ENCODE data around the gene FANCI. TPM values are rescaled to one million over a fixed set of nuclear protein-coding genes. Genes with fewer than 3 reads are reported as not detected.

FANCI gene
- total and polyA plus RNA-seq, 4 donors, result 3.2 to 11.9 (median 6.3) TPM

- Histone ChIP-seq H3K27me3 (ENCODE audit: control insufficient read depth in 3 of 3, insufficient read depth in 3 of 3, low read length in 2 of 3) (no peaks in the 10 kb centered on the region), H3K27ac (ENCODE audit: low read depth in 1 of 2, low read length in 1 of 2) (no peak overlapping the region), H3K36me3 (ENCODE audit: control insufficient read depth in 4 of 4, insufficient read depth in 4 of 4, low read length in 4 of 4) (peaks cover 4 to 32% (median 14%) of the 10 kb centered on the region in 4 donors), H3K9me3 (ENCODE audit: control insufficient read depth in 4 of 4, insufficient read depth in 3 of 4, low read length in 3 of 4) (no peaks in the 10 kb centered on the region), H3K4me3 (no peak overlapping the region), H3K9ac (ENCODE audit: insufficient read depth in 1 of 2, low read length in 2 of 2) (no peak overlapping the region), H3K4me1 (ENCODE audit: control insufficient read depth in 5 of 5, insufficient read depth in 5 of 5, low read length in 5 of 5) (peaks cover 0 to 16% (median 0%) of the 10 kb centered on the region in 5 donors)
- DNase-seq (no peak), ATAC-seq (ENCODE audit: insufficient read depth, low FRiP score) (no peak)
- WGBS, 2 donors, result 94 to 98% methylated on average over 3 of the region's 3 CpGs
- no peak for TF ChIP-seq CTCF (IDR thresholded peaks at IDR 0.05; ENCODE audit: control extremely low read depth, extremely low read depth)
Observed at GRCh38 chr15:89198934-89199333, 44.8 kb upstream of the FANCI start.

- Histone ChIP-seq H3K4me3 (no peak overlapping the region), H3K27me3 (ENCODE audit: control insufficient read depth in 3 of 3, insufficient read depth in 3 of 3, low read length in 2 of 3) (no peaks in the 10 kb centered on the region), H3K9me3 (ENCODE audit: control insufficient read depth in 4 of 4, insufficient read depth in 3 of 4, low read length in 3 of 4) (no peaks in the 10 kb centered on the region), H3K27ac (ENCODE audit: low read depth in 1 of 2, low read length in 1 of 2) (no peak overlapping the region), H3K36me3 (ENCODE audit: control insufficient read depth in 4 of 4, insufficient read depth in 4 of 4, low read length in 4 of 4) (peaks cover 4 to 31% (median 12%) of the 10 kb centered on the region in 4 donors), H3K9ac (ENCODE audit: insufficient read depth in 1 of 2, low read length in 2 of 2) (no peak overlapping the region), H3K4me1 (ENCODE audit: control insufficient read depth in 5 of 5, insufficient read depth in 5 of 5, low read length in 5 of 5) (peaks cover 0 to 16% (median 0%) of the 10 kb centered on the region in 5 donors)
- 24 to 54% methylated on average over 6 of the region's 6 CpGs for WGBS, 2 donors
- ATAC-seq (ENCODE audit: insufficient read depth, low FRiP score) (no peak), DNase-seq (no peak)
- no peak for TF ChIP-seq CTCF (IDR thresholded peaks at IDR 0.05; ENCODE audit: control extremely low read depth, extremely low read depth)
Observed at GRCh38 chr15:89199746-89200145, 44.0 kb upstream of the FANCI start.

DNA sequence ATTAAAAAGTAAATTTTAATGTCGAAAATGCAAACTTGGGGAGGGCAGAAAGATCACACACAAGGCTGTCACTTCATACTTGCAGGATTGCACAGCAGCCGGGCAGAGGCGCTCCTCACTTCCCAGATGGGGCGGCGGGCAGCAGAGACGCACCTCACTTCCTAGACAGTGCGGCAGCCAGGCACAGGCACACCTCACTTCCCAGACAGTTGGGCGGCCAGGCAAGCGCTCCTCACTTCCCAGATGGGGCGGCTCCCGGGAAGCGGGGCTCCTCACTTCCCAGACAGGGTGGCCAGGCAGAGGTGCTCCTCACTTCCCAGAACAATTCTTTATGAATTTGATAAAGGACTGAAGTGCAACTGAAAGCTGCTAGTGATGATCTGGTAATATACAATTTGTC lies 43.6 kb upstream of the FANCI start:
- Histone ChIP-seq H3K36me3 (ENCODE audit: control insufficient read depth in 4 of 4, insufficient read depth in 4 of 4, low read length in 4 of 4) (peaks cover under 1 to 27% (median 8%) of the 10 kb centered on the region in 4 donors), H3K9me3 (ENCODE audit: control insufficient read depth in 4 of 4, insufficient read depth in 3 of 4, low read length in 3 of 4) (no peaks in the 10 kb centered on the region), H3K4me1 (ENCODE audit: control insufficient read depth in 5 of 5, insufficient read depth in 5 of 5, low read length in 5 of 5) (peaks cover 0 to 16% (median 0%) of the 10 kb centered on the region in 5 donors), H3K4me3 (no peak overlapping the region), H3K27me3 (ENCODE audit: control insufficient read depth in 3 of 3, insufficient read depth in 3 of 3, low read length in 2 of 3) (no peaks in the 10 kb centered on the region), H3K9ac (ENCODE audit: insufficient read depth in 1 of 2, low read length in 2 of 2) (no peak overlapping the region), H3K27ac (ENCODE audit: low read depth in 1 of 2, low read length in 1 of 2) (no peak overlapping the region)
- ATAC-seq (ENCODE audit: insufficient read depth, low FRiP score) (no peak), DNase-seq (no peak)
- TF ChIP-seq CTCF (IDR thresholded peaks at IDR 0.05; ENCODE audit: control extremely low read depth, extremely low read depth), result no peak
- 92 to 95% methylated on average over 12 of the region's 12 CpGs for WGBS, 2 donors

DNA sequence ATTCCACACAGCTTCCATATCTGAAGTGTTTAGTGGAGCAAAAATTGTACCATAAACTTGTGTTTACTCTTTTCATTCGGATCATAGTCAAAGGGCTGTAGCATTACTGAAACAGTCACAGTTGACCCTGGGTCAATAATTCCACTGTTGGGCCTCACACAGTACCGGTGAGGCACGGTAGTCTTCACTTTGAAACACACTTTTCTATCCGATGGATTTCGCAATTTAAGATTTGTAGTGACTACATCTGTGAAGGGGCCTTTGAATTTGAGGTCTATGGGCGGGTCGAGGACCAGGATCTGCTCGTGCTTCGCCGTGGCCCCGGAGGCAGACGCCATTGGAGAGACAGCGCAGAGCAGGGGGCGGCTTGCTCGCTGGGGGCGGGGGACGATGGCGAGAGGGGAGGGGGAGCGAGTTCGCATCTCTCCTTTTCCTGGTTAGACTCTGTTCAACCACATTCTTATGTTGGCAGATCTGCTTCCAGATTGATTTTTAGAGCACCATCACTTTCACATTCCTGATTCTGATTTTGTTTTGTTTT lies 42.2 kb upstream of the FANCI start:
- Histone ChIP-seq H3K36me3 (ENCODE audit: control insufficient read depth in 4 of 4, insufficient read depth in 4 of 4, low read length in 4 of 4) (peaks cover 0 to 20% (median 4%) of the 10 kb centered on the region in 4 donors), H3K27me3 (ENCODE audit: control insufficient read depth in 3 of 3, insufficient read depth in 3 of 3, low read length in 2 of 3) (no peaks in the 10 kb centered on the region), H3K27ac (ENCODE audit: low read depth in 1 of 2, low read length in 1 of 2) (no peak overlapping the region), H3K4me3 (no peak overlapping the region), H3K9ac (ENCODE audit: insufficient read depth in 1 of 2, low read length in 2 of 2) (no peak overlapping the region), H3K4me1 (ENCODE audit: control insufficient read depth in 5 of 5, insufficient read depth in 5 of 5, low read length in 5 of 5) (peaks cover 0 to 16% (median 0%) of the 10 kb centered on the region in 5 donors), H3K9me3 (ENCODE audit: control insufficient read depth in 4 of 4, insufficient read depth in 3 of 4, low read length in 3 of 4) (no peaks in the 10 kb centered on the region)
- WGBS, 2 donors, result 88 to 89% methylated on average over 20 of the region's 20 CpGs
- no peak for DNase-seq
- ATAC-seq (ENCODE audit: insufficient read depth, low FRiP score), result no peak
- TF ChIP-seq CTCF (IDR thresholded peaks at IDR 0.05; ENCODE audit: control extremely low read depth, extremely low read depth), result no peak

Data from lung (tissue), 12 donors.